Measurements from ENCODE around the gene CALCA.

CALCA gene

GRCh38 chr11:14973621-14974514 is 1.7 kb upstream of the CALCA start:
- Histone ChIP-seq H3K4me1 (ENCODE audit: control insufficient read depth, low read depth, low read length) (peaks cover 29% of the 10 kb centered on the region), H3K27ac (ENCODE audit: low read length) (no peak overlapping the region), H3K4me3 (ENCODE audit: low read length) (peak overlapping the region; percentile 62), H3K9ac (ENCODE audit: low read length) (no peak overlapping the region), H3K9me3 (ENCODE audit: control insufficient read depth, low read depth, low read length) (no peaks in the 10 kb centered on the region), H3K27me3 (ENCODE audit: control insufficient read depth, insufficient read depth, low read length) (peaks cover 92% of the 10 kb centered on the region), H3K36me3 (ENCODE audit: control insufficient read depth, low read depth, low read length) (no peaks in the 10 kb centered on the region)

- H3K4me3 ChIP-seq (ENCODE audit: low read length) = peak overlapping the region; percentile 62
- H3K4me1 ChIP-seq (ENCODE audit: control insufficient read depth, low read depth, low read length) = peaks cover 29% of the 10 kb centered on the region
- H3K36me3 ChIP-seq (ENCODE audit: control insufficient read depth, low read depth, low read length) = no peaks in the 10 kb centered on the region
- H3K9me3 ChIP-seq (ENCODE audit: control insufficient read depth, low read depth, low read length) = no peaks in the 10 kb centered on the region
- H3K9ac ChIP-seq (ENCODE audit: low read length) = no peak overlapping the region
- H3K27ac ChIP-seq (ENCODE audit: low read length) = no peak overlapping the region
- peaks cover 92% of the 10 kb centered on the region for H3K27me3 ChIP-seq (ENCODE audit: control insufficient read depth, insufficient read depth, low read length)
Measured at GRCh38 chr11:14972581-14973495, 687 bp upstream of the CALCA start.

DNA sequence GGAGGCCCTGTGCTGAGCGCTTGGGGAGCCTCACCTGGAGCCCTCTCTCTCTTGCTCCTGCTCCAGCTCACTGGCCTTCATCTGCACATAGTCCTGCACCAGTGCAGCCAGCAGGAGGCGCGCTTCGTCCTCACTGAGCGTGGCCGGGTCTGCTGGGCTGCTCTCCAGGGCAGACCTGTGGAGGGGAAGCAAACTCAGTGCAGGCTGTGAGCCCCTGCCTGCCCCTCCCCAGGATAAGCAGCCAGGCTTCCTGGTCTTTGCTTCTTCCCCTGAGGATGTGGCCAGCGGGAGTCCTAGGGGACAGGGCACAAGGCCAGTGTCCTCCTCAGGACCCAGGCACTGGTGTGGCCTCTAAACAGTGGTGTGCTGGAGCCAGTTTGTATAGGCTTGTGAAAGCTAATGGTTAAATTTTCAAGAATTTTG is 2.2 kb downstream of the CALCA start:
- Histone ChIP-seq H3K36me3 (ENCODE audit: control insufficient read depth, low read depth, low read length) (no peaks in the 10 kb centered on the region), H3K4me3 (ENCODE audit: low read length) (no peak overlapping the region), H3K27me3 (ENCODE audit: control insufficient read depth, insufficient read depth, low read length) (peaks cover 63% of the 10 kb centered on the region), H3K27ac (ENCODE audit: low read length) (no peak overlapping the region), H3K9me3 (ENCODE audit: control insufficient read depth, low read depth, low read length) (no peaks in the 10 kb centered on the region), H3K4me1 (ENCODE audit: control insufficient read depth, low read depth, low read length) (peaks cover 20% of the 10 kb centered on the region), H3K9ac (ENCODE audit: low read length) (no peak overlapping the region)

DNA sequence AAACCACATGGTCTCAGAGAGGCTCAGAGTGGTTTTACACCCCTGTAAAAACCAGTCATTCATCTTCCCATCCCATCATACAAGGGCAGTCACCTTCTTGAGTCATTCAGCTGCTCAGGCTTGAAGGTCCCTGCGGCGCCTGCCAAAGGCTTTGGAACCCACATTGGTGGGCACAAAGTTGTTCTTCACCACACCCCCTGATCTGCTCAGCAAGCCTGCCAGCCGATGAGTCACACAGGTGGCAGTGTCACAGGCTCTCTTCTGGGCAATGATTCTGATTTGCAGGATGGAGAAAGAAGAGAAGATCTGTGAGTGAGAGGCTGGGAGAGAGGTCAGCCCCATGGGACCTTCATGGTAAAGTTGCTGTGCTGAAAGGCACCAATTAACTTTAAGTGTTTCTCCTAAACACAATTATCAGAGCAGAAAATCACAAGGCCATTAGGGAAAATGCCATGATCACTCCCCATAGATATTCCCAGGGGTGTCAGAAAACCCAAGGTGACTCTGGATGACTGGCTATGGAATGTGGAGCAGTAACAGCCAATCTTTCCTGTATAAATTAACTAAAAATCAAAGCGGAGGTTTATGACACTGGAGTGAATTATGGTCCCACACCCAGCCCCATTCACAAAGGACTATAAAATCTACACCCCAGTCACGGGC is 4.4 kb downstream of the CALCA start:
- no peak overlapping the region for H3K27ac ChIP-seq (ENCODE audit: low read length)
- H3K36me3 ChIP-seq (ENCODE audit: control insufficient read depth, low read depth, low read length) = no peaks in the 10 kb centered on the region
- peaks cover 4% of the 10 kb centered on the region for H3K4me1 ChIP-seq (ENCODE audit: control insufficient read depth, low read depth, low read length)
- H3K9me3 ChIP-seq (ENCODE audit: control insufficient read depth, low read depth, low read length) = no peaks in the 10 kb centered on the region
- H3K4me3 ChIP-seq (ENCODE audit: low read length) = no peak overlapping the region
- H3K27me3 ChIP-seq (ENCODE audit: control insufficient read depth, insufficient read depth, low read length) = peaks cover 41% of the 10 kb centered on the region
- no peak overlapping the region for H3K9ac ChIP-seq (ENCODE audit: low read length)

DNA sequence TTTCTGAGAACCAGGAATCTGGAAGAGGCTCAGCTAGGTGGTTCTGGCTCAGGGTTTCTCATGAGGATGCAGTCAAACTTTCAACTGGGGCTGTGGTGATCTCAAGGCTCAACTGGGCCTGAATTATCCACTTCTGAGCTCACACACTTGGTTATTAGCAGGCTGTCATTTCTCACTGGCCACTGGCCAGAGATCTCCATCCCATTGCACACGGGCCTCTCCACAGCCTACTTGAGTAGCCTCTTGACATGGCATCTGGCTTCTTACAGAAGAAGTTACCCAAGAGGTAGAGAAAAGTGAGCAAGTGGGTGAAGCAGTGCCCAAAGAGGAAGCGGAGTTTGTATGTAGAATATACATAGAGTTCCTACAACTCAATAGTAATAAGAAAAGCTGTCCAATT is 16.0 kb downstream of the CALCA start:
- Histone ChIP-seq H3K4me1 (ENCODE audit: control insufficient read depth, low read depth, low read length) (no peaks in the 10 kb centered on the region), H3K27me3 (ENCODE audit: control insufficient read depth, insufficient read depth, low read length) (no peaks in the 10 kb centered on the region), H3K4me3 (ENCODE audit: low read length) (no peak overlapping the region), H3K9me3 (ENCODE audit: control insufficient read depth, low read depth, low read length) (no peaks in the 10 kb centered on the region), H3K27ac (ENCODE audit: low read length) (no peak overlapping the region), H3K9ac (ENCODE audit: low read length) (no peak overlapping the region), H3K36me3 (ENCODE audit: control insufficient read depth, low read depth, low read length) (no peaks in the 10 kb centered on the region)

- H3K27me3 ChIP-seq (ENCODE audit: control insufficient read depth, insufficient read depth, low read length) = no peaks in the 10 kb centered on the region
- H3K9ac ChIP-seq (ENCODE audit: low read length) = no peak overlapping the region
- no peaks in the 10 kb centered on the region for H3K9me3 ChIP-seq (ENCODE audit: control insufficient read depth, low read depth, low read length)
- H3K36me3 ChIP-seq (ENCODE audit: control insufficient read depth, low read depth, low read length) = no peaks in the 10 kb centered on the region
- no peaks in the 10 kb centered on the region for H3K4me1 ChIP-seq (ENCODE audit: control insufficient read depth, low read depth, low read length)
- H3K4me3 ChIP-seq (ENCODE audit: low read length) = no peak overlapping the region
- H3K27ac ChIP-seq (ENCODE audit: low read length) = no peak overlapping the region
Measured at GRCh38 chr11:14954581-14954980, 17.6 kb downstream of the CALCA start.

GRCh38 chr11:14953904-14954303 is 18.2 kb downstream of the CALCA start:
- no peaks in the 10 kb centered on the region for H3K9me3 ChIP-seq (ENCODE audit: control insufficient read depth, low read depth, low read length)
- H3K27ac ChIP-seq (ENCODE audit: low read length) = no peak overlapping the region
- H3K27me3 ChIP-seq (ENCODE audit: control insufficient read depth, insufficient read depth, low read length) = no peaks in the 10 kb centered on the region
- no peaks in the 10 kb centered on the region for H3K4me1 ChIP-seq (ENCODE audit: control insufficient read depth, low read depth, low read length)
- no peak overlapping the region for H3K9ac ChIP-seq (ENCODE audit: low read length)
- no peak overlapping the region for H3K4me3 ChIP-seq (ENCODE audit: low read length)
- no peaks in the 10 kb centered on the region for H3K36me3 ChIP-seq (ENCODE audit: control insufficient read depth, low read depth, low read length)

GRCh38 chr11:14949437-14950147 is 22.6 kb downstream of the CALCA start:
- Histone ChIP-seq H3K4me1 (ENCODE audit: control insufficient read depth, low read depth, low read length) (no peaks in the 10 kb centered on the region), H3K9me3 (ENCODE audit: control insufficient read depth, low read depth, low read length) (no peaks in the 10 kb centered on the region)

GRCh38 chr11:14942745-14943144 is 29.4 kb downstream of the CALCA start:
- no peaks in the 10 kb centered on the region for H3K4me1 ChIP-seq (ENCODE audit: control insufficient read depth, low read depth, low read length)
- peaks cover 4% of the 10 kb centered on the region for H3K9me3 ChIP-seq (ENCODE audit: control insufficient read depth, low read depth, low read length)
- no peak overlapping the region for H3K9ac ChIP-seq (ENCODE audit: low read length)
- H3K27me3 ChIP-seq (ENCODE audit: control insufficient read depth, insufficient read depth, low read length) = no peaks in the 10 kb centered on the region
- no peaks in the 10 kb centered on the region for H3K36me3 ChIP-seq (ENCODE audit: control insufficient read depth, low read depth, low read length)
- no peak overlapping the region for H3K27ac ChIP-seq (ENCODE audit: low read length)
- no peak overlapping the region for H3K4me3 ChIP-seq (ENCODE audit: low read length)

More at GRCh38 chr11:14949437-14950147, 22.6 kb downstream of the CALCA start:
- H3K4me3 ChIP-seq (ENCODE audit: low read length) = no peak overlapping the region
- H3K27me3 ChIP-seq (ENCODE audit: control insufficient read depth, insufficient read depth, low read length) = no peaks in the 10 kb centered on the region
- no peaks in the 10 kb centered on the region for H3K36me3 ChIP-seq (ENCODE audit: control insufficient read depth, low read depth, low read length)
- no peak overlapping the region for H3K9ac ChIP-seq (ENCODE audit: low read length)
- H3K27ac ChIP-seq (ENCODE audit: low read length) = no peak overlapping the region

DNA sequence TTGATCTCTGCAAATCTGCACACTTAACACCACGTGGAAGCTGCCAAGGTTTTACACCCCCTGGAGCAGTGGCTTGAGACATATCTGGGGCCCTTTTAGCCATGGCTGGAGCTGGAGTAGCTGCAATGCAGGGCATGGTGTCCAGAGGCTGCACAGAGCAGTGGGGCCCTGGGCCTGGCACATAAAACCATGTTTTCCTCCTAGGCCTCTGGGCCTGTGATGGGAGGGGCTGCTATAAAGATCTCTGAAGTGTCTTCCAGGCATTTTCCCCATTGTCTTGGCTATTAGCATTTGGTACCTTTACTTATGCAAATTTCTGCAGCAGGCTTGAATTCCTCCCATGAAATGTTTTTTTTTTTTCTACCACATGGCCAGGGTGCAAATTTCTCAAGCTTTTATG is 33.2 kb downstream of the CALCA start:
- Histone ChIP-seq H3K36me3 (ENCODE audit: control insufficient read depth, low read depth, low read length) (no peaks in the 10 kb centered on the region), H3K27ac (ENCODE audit: low read length) (no peak overlapping the region), H3K9ac (ENCODE audit: low read length) (no peak overlapping the region), H3K4me3 (ENCODE audit: low read length) (no peak overlapping the region), H3K9me3 (ENCODE audit: control insufficient read depth, low read depth, low read length) (peaks cover 4% of the 10 kb centered on the region), H3K4me1 (ENCODE audit: control insufficient read depth, low read depth, low read length) (no peaks in the 10 kb centered on the region), H3K27me3 (ENCODE audit: control insufficient read depth, insufficient read depth, low read length) (no peaks in the 10 kb centered on the region)

Data from iPS-18a (cell line).